AG09319 (cell line): ENCODE data around the gene PFN4.

Experiments
- DNase-seq: peaks from one replicate; pipeline ENCODE4 v3.0.0-alpha.2; 2010; ENCODE audit warnings: low read depth; ENCODE audit errors: extremely low read depth
- TF ChIP-seq, protein P1 (sequence below): IDR thresholded peaks from 2 replicates; pipeline ENCODE4 v1.5.1; 2011; ENCODE audit warnings: low read depth, mild to moderate bottlenecking, inconsistent platforms, low read length, moderate library complexity

PFN4 gene

DNA sequence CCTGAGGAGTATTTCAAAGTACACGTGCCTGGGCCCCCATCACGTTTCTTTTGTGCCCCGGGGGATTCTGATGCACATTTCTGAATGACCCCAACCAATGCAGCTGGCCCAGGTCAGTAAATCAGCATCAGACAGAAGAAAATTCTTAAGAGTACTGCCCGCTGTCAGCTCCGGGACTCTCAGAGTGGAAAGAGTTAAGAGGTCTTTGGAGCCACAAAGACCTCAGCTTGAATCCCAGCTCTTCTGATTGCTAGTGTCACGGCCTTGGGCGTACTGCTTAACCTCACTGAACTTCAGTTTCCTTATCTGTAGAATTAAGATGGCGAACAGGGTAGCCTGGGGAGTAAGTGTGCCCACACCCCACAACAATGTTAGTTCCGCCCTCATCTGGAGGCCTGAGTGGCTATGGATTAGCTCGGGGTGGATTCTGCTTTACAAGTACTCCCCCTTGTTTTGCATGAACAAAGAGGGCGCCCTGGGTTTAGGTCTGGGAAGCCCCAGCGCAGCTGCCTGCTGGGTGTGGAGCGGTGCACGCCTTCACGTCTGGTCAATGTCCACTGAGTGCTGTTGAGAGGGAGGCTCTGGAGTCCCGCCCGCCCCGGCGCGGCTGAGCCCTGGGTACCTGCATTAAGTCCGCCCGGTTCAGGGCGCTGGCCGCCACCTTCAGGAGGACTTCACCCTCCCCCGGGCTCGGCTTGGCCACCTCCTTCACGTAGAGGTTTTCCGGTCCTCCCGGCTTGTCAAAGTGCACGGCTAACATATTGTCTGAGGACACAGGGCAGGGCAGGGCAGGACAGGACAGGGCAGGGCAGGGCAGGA is 39.4 kb downstream of the PFN4 start:
- TF ChIP-seq, protein P1, sequence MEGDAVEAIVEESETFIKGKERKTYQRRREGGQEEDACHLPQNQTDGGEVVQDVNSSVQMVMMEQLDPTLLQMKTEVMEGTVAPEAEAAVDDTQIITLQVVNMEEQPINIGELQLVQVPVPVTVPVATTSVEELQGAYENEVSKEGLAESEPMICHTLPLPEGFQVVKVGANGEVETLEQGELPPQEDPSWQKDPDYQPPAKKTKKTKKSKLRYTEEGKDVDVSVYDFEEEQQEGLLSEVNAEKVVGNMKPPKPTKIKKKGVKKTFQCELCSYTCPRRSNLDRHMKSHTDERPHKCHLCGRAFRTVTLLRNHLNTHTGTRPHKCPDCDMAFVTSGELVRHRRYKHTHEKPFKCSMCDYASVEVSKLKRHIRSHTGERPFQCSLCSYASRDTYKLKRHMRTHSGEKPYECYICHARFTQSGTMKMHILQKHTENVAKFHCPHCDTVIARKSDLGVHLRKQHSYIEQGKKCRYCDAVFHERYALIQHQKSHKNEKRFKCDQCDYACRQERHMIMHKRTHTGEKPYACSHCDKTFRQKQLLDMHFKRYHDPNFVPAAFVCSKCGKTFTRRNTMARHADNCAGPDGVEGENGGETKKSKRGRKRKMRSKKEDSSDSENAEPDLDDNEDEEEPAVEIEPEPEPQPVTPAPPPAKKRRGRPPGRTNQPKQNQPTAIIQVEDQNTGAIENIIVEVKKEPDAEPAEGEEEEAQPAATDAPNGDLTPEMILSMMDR: peak; percentile 17
- peak; percentile 60 for DNase-seq

DNA sequence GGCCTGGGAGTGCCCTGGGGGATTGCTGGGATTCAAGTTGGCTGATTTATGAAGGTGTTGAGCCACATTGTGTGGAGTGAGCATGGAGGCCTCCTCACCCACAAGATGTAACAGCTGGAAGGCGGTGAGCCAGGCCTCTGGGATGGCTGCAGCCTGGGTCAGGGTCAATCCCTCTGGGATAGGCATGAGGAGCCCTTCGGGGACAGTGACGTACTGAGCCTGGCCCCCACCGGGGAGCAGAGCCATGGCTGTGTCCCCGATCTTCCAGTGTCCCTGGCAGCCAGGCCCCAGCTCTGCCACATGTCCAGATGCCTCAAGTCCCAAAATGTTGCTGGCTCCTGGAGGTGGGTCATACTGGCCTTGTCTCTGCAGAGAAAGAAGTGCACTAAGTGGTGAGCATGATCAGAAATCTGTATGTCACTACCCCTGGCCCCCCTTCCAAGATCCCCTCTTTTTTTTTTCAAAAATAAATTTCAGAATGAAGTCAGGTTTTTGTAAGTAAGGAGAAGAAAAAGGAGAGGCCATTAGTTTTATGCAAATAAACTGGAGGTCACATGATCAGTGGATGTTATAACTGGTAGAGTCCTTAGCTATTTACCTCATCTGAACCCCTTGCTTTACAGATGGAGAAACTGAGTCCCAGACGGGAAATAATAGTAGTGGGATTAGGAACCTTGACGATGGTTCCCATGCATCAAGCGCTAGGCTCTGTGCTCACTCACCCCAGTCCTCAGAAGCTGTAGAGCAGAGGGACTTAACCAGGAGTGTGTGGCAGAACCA is 40.2 kb downstream of the PFN4 start:
- TF ChIP-seq, protein P1: no peak
- no peak for DNase-seq

DNA sequence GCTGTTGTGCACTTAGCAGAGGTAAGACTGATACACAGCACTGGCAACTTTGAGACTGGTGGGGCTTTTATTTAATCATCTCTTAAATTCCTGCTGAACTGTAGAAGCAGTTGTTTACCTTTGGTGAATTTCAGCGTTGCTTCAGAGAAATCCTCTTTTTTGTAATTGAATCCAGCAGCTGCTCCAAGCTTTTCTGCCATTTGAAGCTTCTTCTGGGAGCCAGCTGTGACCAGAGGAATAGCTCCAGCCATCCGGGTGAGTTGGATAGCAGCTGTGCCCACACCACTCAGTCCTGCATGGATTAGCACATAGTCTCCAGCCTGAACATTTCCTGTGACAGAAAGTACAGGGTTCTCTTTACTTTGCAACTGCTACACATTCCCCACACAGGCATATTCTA is 42.4 kb downstream of the PFN4 start:
- TF ChIP-seq, protein P1: no peak
- peak; percentile 24 for DNase-seq

DNA sequence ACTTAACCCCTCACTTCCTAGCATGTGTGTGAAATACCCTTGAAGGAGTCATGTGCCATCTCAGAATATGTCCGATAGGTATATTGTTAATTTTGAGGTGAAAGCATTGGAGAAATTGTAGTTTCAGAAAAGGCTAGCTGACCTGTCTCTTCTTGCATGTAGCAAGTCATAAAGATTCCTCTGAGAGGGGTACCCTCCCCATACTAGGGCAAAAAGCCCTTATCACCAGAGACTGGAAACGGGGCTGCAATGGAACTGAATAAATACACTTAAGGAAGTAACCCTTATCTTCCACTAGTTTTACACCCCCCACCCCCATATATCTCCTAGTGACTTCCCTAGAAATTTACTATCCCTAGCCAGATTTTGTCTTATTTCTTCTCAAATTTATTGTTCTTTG is 45.3 kb downstream of the PFN4 start:
- TF ChIP-seq, protein P1: no peak
- no peak for DNase-seq

DNA sequence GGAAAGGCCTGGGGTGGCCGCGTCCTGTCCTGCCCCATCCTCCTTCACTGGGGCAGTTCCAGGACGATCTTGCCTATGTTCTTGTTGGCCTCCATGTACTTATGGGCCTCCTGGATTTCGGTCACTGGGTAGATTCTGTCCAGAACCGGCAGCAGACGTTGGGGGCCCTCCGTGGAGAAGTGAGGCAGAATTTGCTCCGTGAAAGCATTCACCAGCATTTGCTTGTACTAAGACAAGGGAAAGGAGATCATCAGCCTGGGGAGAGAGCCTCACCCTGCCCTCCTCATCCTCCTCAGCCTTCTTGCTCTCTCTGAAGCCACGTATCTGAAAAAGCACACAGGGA is 45.6 kb downstream of the PFN4 start:
- DNase-seq: no peak
- TF ChIP-seq, protein P1: no peak

DNA sequence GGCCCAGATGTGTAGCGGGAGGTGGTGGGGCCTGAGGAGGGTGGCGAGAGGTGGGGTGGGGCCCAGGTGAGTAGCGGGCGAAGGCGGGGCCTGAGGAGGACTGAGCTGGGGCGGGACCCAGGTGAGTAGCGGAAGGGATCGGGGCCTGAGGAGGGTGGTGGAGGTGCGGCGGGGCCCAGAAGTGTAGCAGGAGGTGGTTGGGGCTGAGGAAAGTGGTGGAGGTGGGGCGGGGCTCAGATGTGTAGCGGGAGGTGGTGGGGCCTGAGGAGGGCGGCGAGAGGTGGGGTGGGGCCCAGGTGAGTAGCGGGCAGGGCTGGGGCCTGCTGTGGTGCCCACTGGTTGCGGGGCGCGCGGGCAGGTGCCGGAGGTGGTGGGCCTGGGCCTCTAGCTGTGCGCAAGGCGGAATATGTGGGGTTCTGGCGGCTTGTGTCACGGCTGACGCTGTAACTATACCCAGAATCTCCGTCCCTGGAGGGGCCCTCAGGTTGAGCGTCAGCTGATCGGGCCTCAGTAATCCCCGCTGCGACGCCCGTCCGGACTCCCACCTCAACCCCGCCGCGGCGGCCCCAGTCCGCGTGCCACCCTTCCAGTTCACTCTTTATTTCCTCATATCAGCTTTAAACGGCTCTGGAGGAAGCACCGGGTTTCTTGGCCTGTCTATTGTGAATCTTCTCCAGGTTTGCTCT is 46.1 kb downstream of the PFN4 start:
- DNase-seq: no peak
- TF ChIP-seq, protein P1: no peak
